HCT116 (cell line): ENCODE results near the gene MAPK7.

Source experiments
- EZH2 ChIP-seq: fragments of 200-600 bp; sonication (generic); IDR thresholded peaks from 2 replicates; pipeline ENCODE4 v1.6.1; 2017; ENCODE audit warnings: antibody characterized with exemption, mixed run types
- POLR2A ChIP-seq: IDR thresholded peaks from 2 replicates; pipeline ENCODE4 v1.7.0; 2011; ENCODE audit warnings: borderline replicate concordance; ENCODE audit not compliant: insufficient read depth, insufficient read length; ENCODE audit errors: extremely low read depth
- POLR2AphosphoS5 ChIP-seq: IDR thresholded peaks from 2 replicates; pipeline ENCODE4 v1.6.1; 2011; ENCODE audit warnings: mild to moderate bottlenecking, low read depth, low read length, moderate library complexity
- RAD21 ChIP-seq: IDR thresholded peaks from 2 replicates; pipeline ENCODE4 v1.6.1; 2012; ENCODE audit warnings: low read depth, mild to moderate bottlenecking
- SIN3A ChIP-seq: IDR thresholded peaks from 2 replicates; pipeline ENCODE4 v1.6.1; 2012; ENCODE audit warnings: low read depth
- SRF ChIP-seq: IDR thresholded peaks from 2 replicates; pipeline ENCODE4 v1.6.1; 2012; ENCODE audit warnings: low read depth
- YY1 ChIP-seq: IDR thresholded peaks from 2 replicates; pipeline ENCODE4 v1.6.1; 2011; ENCODE audit warnings: low read length, low read depth, moderate library complexity, mild to moderate bottlenecking; ENCODE audit not compliant: insufficient replicate concordance; ENCODE audit errors: extremely low read depth
- TF ChIP-seq, protein P1 (sequence below), 3 experiments: fragments of 200-600 bp in 1 of 3; sonication (generic) in 1 of 3; IDR thresholded peaks in 2 of 3; conservative IDR thresholded peaks in 1 of 3; 2 replicates each; pipeline ENCODE4 v1.5.1; 2012 to 2017; ENCODE audit warnings: low read depth in 2 of 3, low read length in 2 of 3, antibody characterized with exemption in 1 of 3, borderline replicate concordance in 1 of 3, control low read depth in 1 of 3, mild to moderate bottlenecking in 1 of 3, mixed read lengths in 1 of 3, mixed run types in 1 of 3, moderate library complexity in 1 of 3; ENCODE audit not compliant: insufficient read depth in 1 of 3
- TF ChIP-seq, protein P2 (sequence below): IDR thresholded peaks from 2 replicates; pipeline ENCODE4 v1.6.1; 2012; ENCODE audit warnings: low read depth
- TF ChIP-seq, protein P3 (sequence below): IDR thresholded peaks from 2 replicates; pipeline ENCODE4 v1.6.1; 2012

DNA sequence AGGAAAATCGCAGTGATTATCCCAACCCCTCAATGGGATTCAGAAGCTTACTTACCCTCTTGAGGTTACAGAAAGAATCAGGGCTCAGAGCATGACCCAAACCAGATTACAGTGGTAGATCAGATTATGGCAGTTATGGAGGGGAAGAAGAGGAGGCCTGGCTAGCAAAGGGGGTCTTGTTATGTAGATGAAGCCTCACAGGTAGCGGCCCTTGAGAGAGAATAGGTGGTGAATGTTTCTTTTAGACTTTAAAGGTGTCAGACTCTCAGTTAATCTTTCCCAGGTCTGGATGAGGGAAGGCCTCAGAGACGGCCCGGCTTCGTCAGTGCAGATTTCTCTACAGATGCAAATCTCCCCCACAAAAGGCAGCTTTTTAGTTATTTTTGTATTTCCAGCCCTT lies 48.3 kb downstream of the MAPK7 start:
- no peak for TF ChIP-seq POLR2A
- TF ChIP-seq, protein P1, sequence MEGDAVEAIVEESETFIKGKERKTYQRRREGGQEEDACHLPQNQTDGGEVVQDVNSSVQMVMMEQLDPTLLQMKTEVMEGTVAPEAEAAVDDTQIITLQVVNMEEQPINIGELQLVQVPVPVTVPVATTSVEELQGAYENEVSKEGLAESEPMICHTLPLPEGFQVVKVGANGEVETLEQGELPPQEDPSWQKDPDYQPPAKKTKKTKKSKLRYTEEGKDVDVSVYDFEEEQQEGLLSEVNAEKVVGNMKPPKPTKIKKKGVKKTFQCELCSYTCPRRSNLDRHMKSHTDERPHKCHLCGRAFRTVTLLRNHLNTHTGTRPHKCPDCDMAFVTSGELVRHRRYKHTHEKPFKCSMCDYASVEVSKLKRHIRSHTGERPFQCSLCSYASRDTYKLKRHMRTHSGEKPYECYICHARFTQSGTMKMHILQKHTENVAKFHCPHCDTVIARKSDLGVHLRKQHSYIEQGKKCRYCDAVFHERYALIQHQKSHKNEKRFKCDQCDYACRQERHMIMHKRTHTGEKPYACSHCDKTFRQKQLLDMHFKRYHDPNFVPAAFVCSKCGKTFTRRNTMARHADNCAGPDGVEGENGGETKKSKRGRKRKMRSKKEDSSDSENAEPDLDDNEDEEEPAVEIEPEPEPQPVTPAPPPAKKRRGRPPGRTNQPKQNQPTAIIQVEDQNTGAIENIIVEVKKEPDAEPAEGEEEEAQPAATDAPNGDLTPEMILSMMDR (IDR thresholded peaks at IDR 0.05 in 2 of 3, conservative IDR thresholded peaks at IDR 0.05 in 1 of 3; ENCODE audit: borderline replicate concordance in 1 of 3, insufficient read depth in 1 of 3, low read depth in 2 of 3, low read length in 2 of 3): no peak
- TF ChIP-seq SRF: no peak
- no peak for TF ChIP-seq EZH2
- no peak for TF ChIP-seq YY1
- TF ChIP-seq RAD21: no peak
- TF ChIP-seq SIN3A: no peak
- TF ChIP-seq, protein P2, sequence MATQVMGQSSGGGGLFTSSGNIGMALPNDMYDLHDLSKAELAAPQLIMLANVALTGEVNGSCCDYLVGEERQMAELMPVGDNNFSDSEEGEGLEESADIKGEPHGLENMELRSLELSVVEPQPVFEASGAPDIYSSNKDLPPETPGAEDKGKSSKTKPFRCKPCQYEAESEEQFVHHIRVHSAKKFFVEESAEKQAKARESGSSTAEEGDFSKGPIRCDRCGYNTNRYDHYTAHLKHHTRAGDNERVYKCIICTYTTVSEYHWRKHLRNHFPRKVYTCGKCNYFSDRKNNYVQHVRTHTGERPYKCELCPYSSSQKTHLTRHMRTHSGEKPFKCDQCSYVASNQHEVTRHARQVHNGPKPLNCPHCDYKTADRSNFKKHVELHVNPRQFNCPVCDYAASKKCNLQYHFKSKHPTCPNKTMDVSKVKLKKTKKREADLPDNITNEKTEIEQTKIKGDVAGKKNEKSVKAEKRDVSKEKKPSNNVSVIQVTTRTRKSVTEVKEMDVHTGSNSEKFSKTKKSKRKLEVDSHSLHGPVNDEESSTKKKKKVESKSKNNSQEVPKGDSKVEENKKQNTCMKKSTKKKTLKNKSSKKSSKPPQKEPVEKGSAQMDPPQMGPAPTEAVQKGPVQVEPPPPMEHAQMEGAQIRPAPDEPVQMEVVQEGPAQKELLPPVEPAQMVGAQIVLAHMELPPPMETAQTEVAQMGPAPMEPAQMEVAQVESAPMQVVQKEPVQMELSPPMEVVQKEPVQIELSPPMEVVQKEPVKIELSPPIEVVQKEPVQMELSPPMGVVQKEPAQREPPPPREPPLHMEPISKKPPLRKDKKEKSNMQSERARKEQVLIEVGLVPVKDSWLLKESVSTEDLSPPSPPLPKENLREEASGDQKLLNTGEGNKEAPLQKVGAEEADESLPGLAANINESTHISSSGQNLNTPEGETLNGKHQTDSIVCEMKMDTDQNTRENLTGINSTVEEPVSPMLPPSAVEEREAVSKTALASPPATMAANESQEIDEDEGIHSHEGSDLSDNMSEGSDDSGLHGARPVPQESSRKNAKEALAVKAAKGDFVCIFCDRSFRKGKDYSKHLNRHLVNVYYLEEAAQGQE: no peak
- TF ChIP-seq, protein P3, sequence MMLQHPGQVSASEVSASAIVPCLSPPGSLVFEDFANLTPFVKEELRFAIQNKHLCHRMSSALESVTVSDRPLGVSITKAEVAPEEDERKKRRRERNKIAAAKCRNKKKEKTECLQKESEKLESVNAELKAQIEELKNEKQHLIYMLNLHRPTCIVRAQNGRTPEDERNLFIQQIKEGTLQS: no peak
- TF ChIP-seq POLR2AphosphoS5: no peak
